Epithelial cell of proximal tubule (primary cell): Measurements from ENCODE around the gene HTR4. TPM values are rescaled to one million over a fixed set of nuclear protein-coding genes. Genes with fewer than 3 reads are reported as not detected.

Experiments
- DNase-seq: peaks from one replicate; pipeline ENCODE4 v3.0.0-alpha.2; 2011; ENCODE audit warnings: low read depth
- H3K4me3 ChIP-seq: 2 replicates; pipeline ENCODE4 v1.5.1; 2011; ENCODE audit warnings: low read depth, mild to moderate bottlenecking, low read length
- total RNA-seq: library from RNA; depleted of rRNA; stranded (reverse); fragments of >200 nt; gene quantifications from 2 replicates; pipeline ENCODE4 v1.2.3, GENCODE V29; 2015
- TF ChIP-seq, protein P1 (sequence below): conservative IDR thresholded peaks from 2 replicates; pipeline ENCODE4 v1.5.1; 2012; ENCODE audit warnings: low read depth, mild to moderate bottlenecking, low read length

HTR4 gene
- total RNA-seq, 1 donor from 2014 or later: not detected

DNA sequence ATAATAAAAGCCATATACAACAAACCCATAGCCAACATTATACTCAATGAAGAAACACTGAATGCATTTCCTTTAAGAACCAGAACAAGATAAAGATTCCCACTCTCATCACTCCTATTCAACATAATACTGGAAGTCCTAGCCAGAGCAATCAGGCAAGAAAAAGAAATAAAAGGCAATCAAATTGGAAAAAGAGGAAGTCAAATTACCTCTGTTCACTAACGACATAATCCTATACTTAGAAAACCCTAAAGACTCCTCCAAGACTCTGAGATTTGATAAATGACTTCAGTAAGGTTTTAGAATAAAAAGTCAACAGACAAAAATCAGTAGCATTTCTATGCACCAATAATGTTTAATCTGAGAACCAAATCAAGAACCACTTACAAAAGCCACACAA is 36.6 kb upstream of the HTR4 start:
- no peak overlapping the region for H3K4me3 ChIP-seq
- DNase-seq: no peak
- TF ChIP-seq, protein P1, sequence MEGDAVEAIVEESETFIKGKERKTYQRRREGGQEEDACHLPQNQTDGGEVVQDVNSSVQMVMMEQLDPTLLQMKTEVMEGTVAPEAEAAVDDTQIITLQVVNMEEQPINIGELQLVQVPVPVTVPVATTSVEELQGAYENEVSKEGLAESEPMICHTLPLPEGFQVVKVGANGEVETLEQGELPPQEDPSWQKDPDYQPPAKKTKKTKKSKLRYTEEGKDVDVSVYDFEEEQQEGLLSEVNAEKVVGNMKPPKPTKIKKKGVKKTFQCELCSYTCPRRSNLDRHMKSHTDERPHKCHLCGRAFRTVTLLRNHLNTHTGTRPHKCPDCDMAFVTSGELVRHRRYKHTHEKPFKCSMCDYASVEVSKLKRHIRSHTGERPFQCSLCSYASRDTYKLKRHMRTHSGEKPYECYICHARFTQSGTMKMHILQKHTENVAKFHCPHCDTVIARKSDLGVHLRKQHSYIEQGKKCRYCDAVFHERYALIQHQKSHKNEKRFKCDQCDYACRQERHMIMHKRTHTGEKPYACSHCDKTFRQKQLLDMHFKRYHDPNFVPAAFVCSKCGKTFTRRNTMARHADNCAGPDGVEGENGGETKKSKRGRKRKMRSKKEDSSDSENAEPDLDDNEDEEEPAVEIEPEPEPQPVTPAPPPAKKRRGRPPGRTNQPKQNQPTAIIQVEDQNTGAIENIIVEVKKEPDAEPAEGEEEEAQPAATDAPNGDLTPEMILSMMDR: no peak

DNA sequence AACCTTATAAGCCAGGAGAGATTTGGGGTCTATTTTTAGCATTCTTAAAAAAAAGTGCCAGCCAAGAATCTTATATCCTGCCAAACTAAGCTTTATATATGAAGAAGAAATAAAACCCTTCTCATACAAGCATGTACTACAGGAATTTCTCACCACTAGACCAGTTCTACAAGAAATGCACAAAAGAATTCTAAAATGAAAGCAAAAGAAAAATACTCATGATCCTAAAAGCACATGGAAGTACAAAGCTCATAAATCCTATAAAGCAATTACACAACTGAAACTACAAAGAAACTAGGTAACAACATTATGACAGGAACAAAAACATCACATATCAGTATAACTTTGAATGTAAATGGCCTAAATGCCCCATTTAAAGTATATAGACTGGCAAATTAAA is 34.5 kb upstream of the HTR4 start:
- DNase-seq: no peak
- TF ChIP-seq, protein P1: no peak
- H3K4me3 ChIP-seq: no peak overlapping the region

DNA sequence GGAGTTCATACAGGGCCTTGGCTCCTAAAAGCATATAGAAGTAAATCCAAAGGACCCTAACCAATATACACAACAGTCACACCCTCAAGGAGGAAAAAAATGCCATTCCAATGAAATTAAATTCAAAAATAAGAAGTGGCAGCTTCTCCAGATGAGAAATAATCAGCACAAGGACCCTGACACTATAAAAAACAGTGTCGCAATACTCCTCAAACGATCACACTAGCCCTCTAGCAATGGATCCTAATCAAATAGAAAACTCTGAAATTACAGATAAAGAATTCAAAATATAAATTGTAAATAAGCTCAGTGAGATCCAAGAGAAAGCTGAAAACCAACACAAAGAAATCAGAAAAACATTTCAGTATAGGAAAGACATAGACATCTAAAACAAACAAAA is 33.5 kb upstream of the HTR4 start:
- TF ChIP-seq, protein P1: no peak
- no peak for DNase-seq
- no peak overlapping the region for H3K4me3 ChIP-seq

DNA sequence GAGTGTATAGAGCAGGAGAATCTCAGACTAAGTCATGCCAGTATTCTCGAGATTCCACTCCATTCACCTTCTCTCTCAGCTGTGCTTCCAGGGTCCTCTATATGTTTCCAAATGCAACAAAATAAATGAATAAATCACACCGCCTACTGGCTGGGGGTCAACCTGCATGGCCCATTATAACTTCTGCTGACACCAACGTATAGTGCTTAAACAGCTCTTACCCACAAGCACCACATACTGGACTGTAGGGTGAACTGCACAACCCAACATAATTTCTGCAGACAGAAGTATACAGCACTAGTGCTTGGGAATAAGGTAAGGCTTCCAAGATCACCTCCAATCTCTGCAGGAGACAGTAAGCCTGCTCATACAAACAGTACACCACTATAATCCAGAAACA is 33.1 kb upstream of the HTR4 start:
- DNase-seq: no peak
- TF ChIP-seq, protein P1: peak; percentile 52
- H3K4me3 ChIP-seq: no peak overlapping the region

DNA sequence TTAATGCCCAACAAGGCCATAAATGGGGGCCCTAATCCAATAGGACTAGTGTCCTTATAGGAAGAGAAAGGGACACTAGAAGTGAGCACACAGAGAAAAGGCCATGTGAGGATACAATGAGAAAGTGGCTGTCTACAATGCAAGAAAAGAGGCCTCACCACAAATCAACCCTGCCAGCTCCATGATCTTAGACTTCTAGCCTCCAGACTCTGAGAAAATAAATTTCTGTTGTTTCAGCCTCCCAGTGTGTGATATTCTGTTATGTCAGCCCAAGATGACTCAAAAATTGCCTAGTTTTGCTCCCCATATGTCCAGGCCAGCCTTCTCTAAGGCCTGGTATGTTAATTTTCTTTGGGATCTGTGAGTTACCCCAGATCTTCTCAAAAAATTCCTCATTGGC is 32.3 kb upstream of the HTR4 start:
- TF ChIP-seq, protein P1: no peak
- no peak overlapping the region for H3K4me3 ChIP-seq
- no peak for DNase-seq

DNA sequence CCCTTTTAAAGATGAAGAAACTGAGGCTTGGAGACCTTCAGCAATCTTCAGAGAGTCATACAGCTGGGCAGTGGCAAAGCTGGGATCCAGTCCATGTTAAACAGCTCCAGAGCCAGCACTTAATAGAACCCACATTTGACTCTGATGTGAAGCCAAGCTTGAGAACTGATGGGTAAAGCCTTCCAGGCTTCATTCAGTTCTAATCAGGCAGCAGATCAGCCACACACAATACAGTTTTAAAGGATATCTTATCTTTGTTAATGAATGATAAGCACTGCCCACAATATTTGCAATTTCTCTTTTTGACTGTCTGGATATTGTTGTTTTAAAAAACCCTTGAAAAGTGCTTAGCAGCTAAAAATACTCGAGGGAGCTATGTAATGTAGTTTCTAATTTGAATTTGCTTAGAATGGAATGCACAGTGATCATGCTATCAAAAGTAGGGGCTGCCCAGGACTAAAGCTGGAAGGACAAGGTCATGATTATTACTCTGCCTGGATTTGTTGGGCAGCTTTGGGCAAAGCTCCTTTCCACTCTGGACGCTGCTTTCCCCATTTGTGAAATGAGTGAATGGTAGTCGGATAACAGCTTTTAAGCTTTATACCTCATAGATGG is 31.3 kb upstream of the HTR4 start:
- TF ChIP-seq, protein P1: no peak
- DNase-seq: no peak
- no peak overlapping the region for H3K4me3 ChIP-seq

DNA sequence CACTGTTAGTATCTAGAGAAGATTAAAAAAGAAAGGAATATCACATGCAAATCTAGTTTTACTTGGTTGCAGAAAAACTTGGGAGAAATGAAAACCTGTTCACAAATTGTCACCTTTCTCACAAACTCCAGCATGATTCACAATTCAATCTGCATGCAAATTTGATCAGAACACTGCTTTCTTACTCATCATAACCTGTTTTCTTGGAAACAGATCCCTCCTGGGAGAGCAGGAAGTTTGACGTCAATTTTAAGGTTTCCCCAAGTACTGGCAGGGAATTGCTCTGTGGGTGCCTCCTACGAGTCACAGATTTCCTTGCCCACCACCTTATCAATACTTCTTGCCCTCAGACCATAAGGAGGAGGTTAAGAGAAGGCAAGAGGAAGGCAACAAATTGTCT is 30.2 kb upstream of the HTR4 start:
- H3K4me3 ChIP-seq: no peak overlapping the region
- peak; percentile 16 for DNase-seq
- TF ChIP-seq, protein P1: no peak
